SKM-1 treated with dmso at 0.1 percent for 144 hours (cell line): ENCODE data around the gene CS.
"Not testable (repeated sequence)": the region's sequence is repeated elsewhere in the genome, so short reads cannot be mapped to it uniquely, and the experiment has no call there.

ENCODE experiments used
- DNase-seq: peaks from one replicate; lab custom pipeline; 2025; ENCODE audit not compliant: unreplicated experiment; lab: John Stamatoyannopoulos, UW

The CS gene

GRCh38 chr12:56299853-56300643 is at the start of gene CS:
Gene CS (minus strand): TSS chr12:56300330. CDS start chr12:56300201, 129 bp downstream.
- peak; percentile 85 for DNase-seq

GRCh38 chr12:56348776-56349175 is 48.6 kb upstream of the CS start:
- DNase-seq = no peak

- not testable (repeated sequence) for DNase-seq
Observed at GRCh38 chr12:56347255-56347654, 47.1 kb upstream of the CS start.

- DNase-seq = no peak
Observed at GRCh38 chr12:56346675-56347074, 46.5 kb upstream of the CS start.

GRCh38 chr12:56342290-56342689 is 42.2 kb upstream of the CS start:
- not testable (repeated sequence) for DNase-seq

GRCh38 chr12:56341616-56342015 is 41.5 kb upstream of the CS start:
- no peak for DNase-seq

- DNase-seq = no peak
Observed at GRCh38 chr12:56339158-56339422, 39.0 kb upstream of the CS start.

GRCh38 chr12:56338308-56339157 is 38.4 kb upstream of the CS start, which contains the start of gene IL23A:
Gene IL23A (plus strand): TSS chr12:56338884. CDS start chr12:56339045, 161 bp downstream.
- no peak for DNase-seq

- no peak for DNase-seq
Observed at GRCh38 chr12:56337753-56338251, 37.7 kb upstream of the CS start.

GRCh38 chr12:56336361-56337167 is 36.4 kb upstream of the CS start:
- peak; percentile 54 for DNase-seq

- not testable (repeated sequence) for DNase-seq
Observed at GRCh38 chr12:56335527-56335926, 35.4 kb upstream of the CS start.

GRCh38 chr12:56334490-56334793 is 34.3 kb upstream of the CS start:
- no peak for DNase-seq

GRCh38 chr12:56333679-56334489 is 33.8 kb upstream of the CS start, which contains the start of gene PAN2:
Gene PAN2 (minus strand): TSS chr12:56334000. CDS start chr12:56333094, 906 bp downstream.
- peak; percentile 77 for DNase-seq

- no peak for DNase-seq
Observed at GRCh38 chr12:56333197-56333678, 33.1 kb upstream of the CS start.

GRCh38 chr12:56332512-56333196 is 32.5 kb upstream of the CS start:
- no peak for DNase-seq

- DNase-seq = no peak
Observed at GRCh38 chr12:56330936-56331490, 30.9 kb upstream of the CS start.

GRCh38 chr12:56326533-56326932 is 26.4 kb upstream of the CS start:
- DNase-seq = no peak

GRCh38 chr12:56326126-56326525 is 26.0 kb upstream of the CS start:
- no peak for DNase-seq

GRCh38 chr12:56324206-56324605 is 24.1 kb upstream of the CS start:
- no peak for DNase-seq
